ENCODE data around the gene NLRC5.
A peak's percentile ranks its signal among the peaks of the same experiment; 100 is the strongest.
"Not testable (repeated sequence)": the region's sequence is repeated elsewhere in the genome, so short reads cannot be mapped to it uniquely, and the experiment has no call there.

Gene NLRC5

GRCh38 chr16:57107321-57107922 is 118.1 kb downstream of the NLRC5 start:
- DNase-seq, result no peak

GRCh38 chr16:57108432-57108831 is 119.1 kb downstream of the NLRC5 start:
- DNase-seq, result no peak

- not testable (repeated sequence) for DNase-seq
Measured at GRCh38 chr16:57109259-57110105, 120.1 kb downstream of the NLRC5 start.

- DNase-seq, result no peak
Measured at GRCh38 chr16:57110937-57111336, 121.6 kb downstream of the NLRC5 start.

GRCh38 chr16:57111420-57111819 is 122.1 kb downstream of the NLRC5 start:
- no peak for DNase-seq

- no peak for DNase-seq
Measured at GRCh38 chr16:57112403-57113041, 123.2 kb downstream of the NLRC5 start.

GRCh38 chr16:57113042-57113453 is 123.7 kb downstream of the NLRC5 start:
- DNase-seq, result no peak

- DNase-seq, result no peak
Measured at GRCh38 chr16:57113664-57114063, 124.3 kb downstream of the NLRC5 start.

GRCh38 chr16:57115168-57115513 is 125.8 kb downstream of the NLRC5 start:
- DNase-seq, result no peak

- no peak for DNase-seq
Measured at GRCh38 chr16:57115514-57116182, 126.3 kb downstream of the NLRC5 start.

GRCh38 chr16:57118461-57119084 is 129.2 kb downstream of the NLRC5 start:
- no peak for DNase-seq

GRCh38 chr16:57123216-57123973 is 134.0 kb downstream of the NLRC5 start:
- DNase-seq, result no peak

GRCh38 chr16:57123974-57124674 is 134.8 kb downstream of the NLRC5 start:
- no peak for DNase-seq

- no peak for DNase-seq
Measured at GRCh38 chr16:57125376-57125775, 136.0 kb downstream of the NLRC5 start.

- DNase-seq, result no peak
Measured at GRCh38 chr16:57125969-57126368, 136.6 kb downstream of the NLRC5 start.

- DNase-seq, result no peak
Measured at GRCh38 chr16:57126411-57126810, 137.1 kb downstream of the NLRC5 start.

GRCh38 chr16:57127037-57127763 is 137.8 kb downstream of the NLRC5 start:
- no peak for DNase-seq

- DNase-seq, result no peak
Measured at GRCh38 chr16:57127836-57128235, 138.5 kb downstream of the NLRC5 start.

GRCh38 chr16:57128771-57129389 is 139.5 kb downstream of the NLRC5 start:
- DNase-seq, result peak in 2 of 4 experiments; percentile 36 to 44

- no peak for DNase-seq
Measured at GRCh38 chr16:57130950-57131321, 141.6 kb downstream of the NLRC5 start.
